Measurements from ENCODE around the gene RELA.
"Not testable (repeated sequence)": the region's sequence is repeated elsewhere in the genome, so short reads cannot be mapped to it uniquely, and the experiment has no call there.

RELA gene

DNA sequence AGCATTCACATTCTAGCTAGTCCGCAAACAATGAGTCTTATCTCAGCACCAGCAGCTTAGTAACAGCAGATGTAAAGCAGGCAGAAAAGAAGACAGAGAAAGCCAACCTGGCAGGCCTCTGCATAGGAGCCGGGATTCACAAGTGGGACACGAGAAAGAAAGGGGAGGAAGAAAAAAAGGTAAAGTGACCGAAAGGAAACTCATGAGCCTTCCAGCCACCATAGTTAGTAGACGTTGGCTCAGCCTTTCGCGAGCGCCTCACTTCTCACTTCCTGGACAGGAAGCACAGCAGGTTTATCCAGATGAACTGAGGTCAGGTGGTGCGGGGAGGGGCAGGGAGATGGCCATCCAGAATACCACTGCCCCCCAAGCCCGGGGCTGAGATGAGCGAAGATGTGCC, 29.7 kb upstream of the RELA start:
- no peak overlapping the region for H3K4me3 ChIP-seq (ENCODE audit: low read depth, low read length)
- TF ChIP-seq CTCF (IDR thresholded peaks at IDR 0.05; ENCODE audit: low read depth, low read length), result no peak

- H3K4me3 ChIP-seq (ENCODE audit: low read depth, low read length), result not testable (repeated sequence)
These were observed 29.1 kb upstream of the RELA start for GRCh38 chr11:65691847-65692246.

DNA sequence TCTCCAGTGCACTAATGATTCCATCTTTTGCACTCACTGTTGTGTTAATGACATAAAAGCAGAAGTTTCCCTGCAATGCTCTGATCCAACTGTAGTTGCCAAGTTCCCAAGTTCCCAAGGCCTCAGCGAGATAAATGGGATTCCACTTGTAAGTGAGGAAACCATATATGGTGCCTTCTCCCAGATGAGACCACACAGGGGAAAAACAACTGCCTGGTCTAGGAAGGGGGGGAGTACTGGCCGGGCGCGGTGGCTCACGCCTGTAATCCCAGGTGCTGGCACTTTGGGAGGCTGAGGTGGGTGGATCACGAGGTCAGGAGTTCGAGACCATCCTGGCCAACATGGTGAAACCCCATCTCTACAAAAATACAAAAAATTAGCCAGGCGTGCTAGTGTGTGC, 23.3 kb upstream of the RELA start:
- no peak overlapping the region for H3K4me3 ChIP-seq (ENCODE audit: low read depth, low read length)
- TF ChIP-seq CTCF (IDR thresholded peaks at IDR 0.05; ENCODE audit: low read depth, low read length), result no peak

DNA sequence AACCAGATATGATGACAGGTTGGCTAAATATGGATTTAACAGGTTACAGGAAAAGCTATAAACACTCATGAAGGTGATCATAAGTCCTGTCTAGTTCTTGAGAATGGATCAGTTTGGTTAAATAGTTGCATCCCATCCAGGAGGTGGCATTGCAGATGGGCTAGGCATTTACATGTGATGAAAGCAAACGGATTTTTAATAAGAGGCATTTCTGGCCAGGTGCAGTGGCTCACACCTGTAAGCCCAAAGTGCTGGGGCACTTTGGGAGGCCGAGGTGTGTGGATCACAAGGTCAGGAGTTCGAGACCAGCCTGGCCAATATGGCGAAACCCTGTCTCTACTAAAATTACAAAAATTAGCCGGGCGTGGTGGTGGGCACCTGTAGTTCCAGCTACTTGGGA, 20.8 kb upstream of the RELA start:
- not testable (repeated sequence) for H3K4me3 ChIP-seq (ENCODE audit: low read depth, low read length)

DNA sequence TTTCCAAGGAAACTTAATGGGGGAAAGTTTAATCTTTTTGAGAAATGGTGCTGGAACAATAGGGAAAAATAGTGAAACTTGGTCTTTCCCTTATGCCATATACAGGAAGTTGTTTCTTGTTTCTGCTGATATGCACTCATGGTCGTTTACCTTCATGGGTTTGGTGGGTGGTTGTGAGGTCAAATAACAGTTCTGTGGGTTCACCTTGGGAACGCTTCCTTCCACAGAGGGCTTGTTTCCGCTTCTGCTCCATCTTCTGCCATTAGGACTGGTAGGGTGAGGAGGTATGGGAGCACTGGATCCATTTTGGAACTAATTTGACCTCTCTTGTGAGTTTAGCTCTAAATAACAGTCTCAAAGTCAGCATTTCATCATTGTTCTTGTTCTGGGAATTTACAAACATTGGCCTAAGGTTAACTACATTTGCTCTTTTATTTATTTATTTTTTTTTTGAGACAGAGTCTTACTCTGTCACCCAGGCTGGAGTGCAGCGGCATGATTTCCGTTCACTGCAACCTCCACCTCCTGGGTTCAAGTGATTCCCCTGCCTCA, 17.6 kb upstream of the RELA start:
- H3K4me3 ChIP-seq (ENCODE audit: low read depth, low read length), result no peak overlapping the region
- no peak for TF ChIP-seq CTCF (IDR thresholded peaks at IDR 0.05; ENCODE audit: low read depth, low read length)

DNA sequence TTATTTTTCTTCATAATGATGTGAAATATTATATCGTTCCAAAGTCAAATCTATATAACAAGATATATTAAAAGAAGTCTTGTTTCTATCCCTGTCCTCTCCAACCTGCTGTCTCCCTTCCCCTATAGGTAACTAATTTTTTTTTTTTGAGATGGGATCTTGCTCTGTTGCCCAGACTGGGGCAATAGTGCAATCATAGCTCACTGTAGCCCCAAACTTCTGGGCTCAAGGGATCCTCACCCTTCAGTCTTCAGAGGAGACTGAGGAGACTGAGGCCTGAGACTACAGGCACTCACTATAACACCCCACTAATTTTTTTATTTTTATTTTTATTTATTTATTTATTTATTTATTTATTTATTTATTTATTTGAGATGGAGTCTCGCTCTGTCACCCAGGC, 10.3 kb upstream of the RELA start:
- no peak for TF ChIP-seq CTCF (IDR thresholded peaks at IDR 0.05; ENCODE audit: low read depth, low read length)
- no peak overlapping the region for H3K4me3 ChIP-seq (ENCODE audit: low read depth, low read length)

DNA sequence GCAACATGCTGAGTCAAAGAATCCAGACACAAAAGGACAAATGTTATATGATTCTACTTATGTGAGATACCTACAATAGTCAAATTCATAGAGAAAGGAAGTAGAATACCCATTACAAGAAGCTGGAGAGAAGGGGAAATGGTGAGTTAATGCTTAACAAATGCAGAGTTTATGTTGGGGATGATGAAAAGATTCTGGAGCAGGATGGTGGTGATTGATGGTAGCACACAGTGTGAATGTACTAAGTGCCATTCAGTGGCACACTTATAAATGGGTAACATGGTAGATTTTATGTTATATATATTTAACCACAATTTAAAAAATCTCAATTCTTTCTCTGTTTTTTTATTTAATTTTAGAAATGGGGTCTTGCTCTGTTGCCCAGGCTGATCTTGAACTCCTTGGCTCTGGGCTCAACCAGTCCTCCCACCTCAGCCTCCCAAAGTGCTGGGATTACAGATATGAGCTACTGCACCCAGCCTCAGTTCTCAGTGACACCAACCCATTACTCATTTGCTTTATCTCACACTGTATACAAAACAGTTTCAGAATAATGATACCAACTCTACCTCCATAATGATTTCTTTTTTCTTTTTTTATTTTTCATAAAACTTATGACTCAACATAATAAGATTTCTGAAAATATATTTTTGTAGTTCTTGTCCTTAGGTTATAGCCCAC, 9.6 kb upstream of the RELA start:
- H3K4me3 ChIP-seq (ENCODE audit: low read depth, low read length), result no peak overlapping the region
- TF ChIP-seq CTCF (IDR thresholded peaks at IDR 0.05; ENCODE audit: low read depth, low read length), result no peak

DNA sequence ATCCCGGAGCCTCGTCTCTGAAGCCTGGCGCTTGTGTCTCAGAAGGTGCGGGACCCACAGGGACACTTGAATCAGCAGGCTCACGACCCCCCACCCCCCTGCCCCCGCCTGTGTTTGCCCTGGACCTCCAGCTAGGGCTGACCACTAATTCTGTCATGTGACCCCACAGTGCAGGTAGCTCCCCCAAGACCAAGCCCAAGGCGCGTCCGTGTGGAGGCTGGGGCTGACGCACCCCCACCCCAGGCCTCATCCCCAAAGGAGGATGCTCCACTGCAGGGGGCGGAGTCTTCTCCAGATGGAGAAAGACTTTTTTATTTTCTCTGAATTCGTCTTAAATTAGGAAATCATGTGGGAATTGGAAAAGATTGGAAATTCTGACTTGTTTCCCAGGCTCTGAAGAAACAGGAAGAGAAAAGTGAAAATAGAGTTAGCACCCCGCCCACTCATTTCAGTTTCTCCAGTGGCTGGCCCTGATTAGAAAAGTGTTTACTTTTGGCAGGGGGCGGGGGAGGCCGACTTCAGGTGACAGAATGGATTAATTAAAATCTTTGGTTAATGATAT, 1.0 kb upstream of the RELA start:
- no peak for TF ChIP-seq CTCF (IDR thresholded peaks at IDR 0.05; ENCODE audit: low read depth, low read length)
- H3K4me3 ChIP-seq (ENCODE audit: low read depth, low read length), result peak overlapping the region; percentile 97

Data from WI38 (cell line).